ENCODE results near the gene CEMIP2. TPM values are rescaled to one million over a fixed set of nuclear protein-coding genes. Genes with fewer than 3 reads are reported as not detected.

The CEMIP2 gene
- total RNA-seq, 1 donor from 2014 or later = 58.1 TPM

DNA sequence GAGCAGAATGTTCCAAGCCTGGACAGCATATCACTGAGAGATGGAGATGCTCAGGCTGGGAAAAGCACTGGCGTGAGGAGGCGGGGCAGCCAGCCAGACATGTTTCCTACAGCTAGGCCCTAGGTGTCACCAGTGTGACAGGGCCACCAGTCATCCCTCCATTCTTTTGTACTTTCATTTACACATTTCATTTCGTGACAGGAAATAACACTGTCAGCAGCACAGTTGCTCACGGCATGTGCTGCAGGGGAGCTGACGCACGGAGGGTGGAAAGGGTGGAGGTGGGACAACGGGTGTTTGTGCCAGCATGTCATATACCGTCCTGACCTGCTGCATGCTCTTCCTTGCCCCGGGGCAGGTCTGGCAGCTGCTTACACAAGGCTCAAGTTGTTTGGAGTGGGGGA is 14.8 kb upstream of the CEMIP2 start:
- H3K36me3 Mint-ChIP-seq = no peaks in the 10 kb centered on the region
- peak overlapping the region; percentile 26 for H3K27ac Mint-ChIP-seq
- H3K4me1 Mint-ChIP-seq (ENCODE audit: unreplicated experiment) = no peaks in the 10 kb centered on the region
- no peak for DNase-seq (ENCODE audit: extremely low spot score, unreplicated experiment)
- TF ChIP-seq, protein P1, sequence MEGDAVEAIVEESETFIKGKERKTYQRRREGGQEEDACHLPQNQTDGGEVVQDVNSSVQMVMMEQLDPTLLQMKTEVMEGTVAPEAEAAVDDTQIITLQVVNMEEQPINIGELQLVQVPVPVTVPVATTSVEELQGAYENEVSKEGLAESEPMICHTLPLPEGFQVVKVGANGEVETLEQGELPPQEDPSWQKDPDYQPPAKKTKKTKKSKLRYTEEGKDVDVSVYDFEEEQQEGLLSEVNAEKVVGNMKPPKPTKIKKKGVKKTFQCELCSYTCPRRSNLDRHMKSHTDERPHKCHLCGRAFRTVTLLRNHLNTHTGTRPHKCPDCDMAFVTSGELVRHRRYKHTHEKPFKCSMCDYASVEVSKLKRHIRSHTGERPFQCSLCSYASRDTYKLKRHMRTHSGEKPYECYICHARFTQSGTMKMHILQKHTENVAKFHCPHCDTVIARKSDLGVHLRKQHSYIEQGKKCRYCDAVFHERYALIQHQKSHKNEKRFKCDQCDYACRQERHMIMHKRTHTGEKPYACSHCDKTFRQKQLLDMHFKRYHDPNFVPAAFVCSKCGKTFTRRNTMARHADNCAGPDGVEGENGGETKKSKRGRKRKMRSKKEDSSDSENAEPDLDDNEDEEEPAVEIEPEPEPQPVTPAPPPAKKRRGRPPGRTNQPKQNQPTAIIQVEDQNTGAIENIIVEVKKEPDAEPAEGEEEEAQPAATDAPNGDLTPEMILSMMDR (conservative IDR thresholded peaks at IDR 0.05) = no peak
- no peaks in the 10 kb centered on the region for H3K27me3 Mint-ChIP-seq
- no peaks in the 10 kb centered on the region for H3K9me3 Mint-ChIP-seq
- H3K4me3 Mint-ChIP-seq = peak overlapping the region; percentile 58

DNA sequence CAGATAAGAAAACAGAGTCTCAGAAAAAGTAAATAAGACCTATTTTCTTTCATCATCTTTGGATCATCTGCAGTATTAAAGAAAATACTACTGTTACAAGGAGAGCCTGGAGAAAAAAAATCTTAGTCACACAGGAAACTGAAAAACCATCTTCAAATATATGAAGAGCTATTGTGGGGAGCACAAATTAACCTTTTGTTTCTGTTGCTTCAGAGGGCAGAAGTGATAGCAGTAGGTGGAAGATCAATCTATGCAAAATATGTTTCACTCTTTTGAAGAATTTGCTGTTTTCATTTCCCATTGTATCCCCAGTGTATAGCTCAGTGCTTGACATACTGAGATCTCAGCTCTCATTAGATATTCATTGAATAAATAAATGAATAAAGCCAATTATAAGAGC is 13.1 kb upstream of the CEMIP2 start:
- Mint-ChIP-seq H3K27me3 (no peaks in the 10 kb centered on the region), H3K27ac (no peak overlapping the region), H3K36me3 (no peaks in the 10 kb centered on the region), H3K9me3 (no peaks in the 10 kb centered on the region), H3K4me3 (no peak overlapping the region), H3K4me1 (ENCODE audit: unreplicated experiment) (no peaks in the 10 kb centered on the region)
- DNase-seq (ENCODE audit: extremely low spot score, unreplicated experiment) = no peak
- TF ChIP-seq, protein P1 (conservative IDR thresholded peaks at IDR 0.05) = no peak

DNA sequence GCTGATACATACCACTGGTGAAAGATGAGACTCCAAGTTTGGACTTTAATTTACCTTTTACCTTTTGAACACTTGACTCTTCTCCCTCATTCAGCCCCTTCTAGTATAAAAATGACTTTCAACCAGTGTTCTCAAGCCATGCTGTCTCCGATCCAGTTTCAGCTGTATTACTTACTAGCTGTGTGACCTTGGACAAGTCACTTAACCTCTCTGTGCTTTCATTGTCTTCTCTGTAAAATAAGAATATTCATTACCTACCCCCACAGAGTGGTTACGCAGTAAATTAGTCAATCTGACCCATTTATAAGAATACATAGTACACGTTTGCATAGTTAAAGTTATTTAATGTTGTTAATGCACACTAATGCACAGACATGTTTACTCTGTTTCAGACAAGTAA is 12.6 kb upstream of the CEMIP2 start:
- Mint-ChIP-seq H3K27me3 (no peaks in the 10 kb centered on the region), H3K27ac (no peak overlapping the region), H3K36me3 (no peaks in the 10 kb centered on the region), H3K4me3 (no peak overlapping the region), H3K4me1 (ENCODE audit: unreplicated experiment) (no peaks in the 10 kb centered on the region), H3K9me3 (no peaks in the 10 kb centered on the region)
- no peak for DNase-seq (ENCODE audit: extremely low spot score, unreplicated experiment)
- TF ChIP-seq, protein P1 (conservative IDR thresholded peaks at IDR 0.05) = no peak

DNA sequence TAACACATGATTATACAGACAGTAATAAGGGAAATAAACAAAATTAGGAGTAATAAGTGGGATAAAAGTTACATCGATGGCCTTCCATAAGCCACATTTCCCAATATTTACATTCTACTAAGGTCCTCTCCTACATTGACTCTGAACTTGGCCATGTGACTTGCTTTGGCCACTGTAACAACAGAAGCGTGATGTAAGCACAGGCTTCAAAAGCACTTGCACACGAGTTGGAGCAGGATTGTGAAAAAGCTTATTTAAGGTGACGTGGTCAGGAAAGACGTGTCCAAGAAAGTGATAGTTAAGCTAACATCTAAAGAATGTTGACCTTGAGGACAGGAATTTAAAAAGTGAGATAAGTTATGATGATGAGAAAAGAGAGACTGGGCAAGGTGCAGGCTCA is 9.8 kb upstream of the CEMIP2 start:
- no peak overlapping the region for H3K4me3 Mint-ChIP-seq
- no peaks in the 10 kb centered on the region for H3K36me3 Mint-ChIP-seq
- H3K9me3 Mint-ChIP-seq = no peaks in the 10 kb centered on the region
- no peaks in the 10 kb centered on the region for H3K4me1 Mint-ChIP-seq (ENCODE audit: unreplicated experiment)
- H3K27ac Mint-ChIP-seq = no peak overlapping the region
- no peak for DNase-seq (ENCODE audit: extremely low spot score, unreplicated experiment)
- TF ChIP-seq, protein P1 (conservative IDR thresholded peaks at IDR 0.05) = no peak
- H3K27me3 Mint-ChIP-seq = no peaks in the 10 kb centered on the region

DNA sequence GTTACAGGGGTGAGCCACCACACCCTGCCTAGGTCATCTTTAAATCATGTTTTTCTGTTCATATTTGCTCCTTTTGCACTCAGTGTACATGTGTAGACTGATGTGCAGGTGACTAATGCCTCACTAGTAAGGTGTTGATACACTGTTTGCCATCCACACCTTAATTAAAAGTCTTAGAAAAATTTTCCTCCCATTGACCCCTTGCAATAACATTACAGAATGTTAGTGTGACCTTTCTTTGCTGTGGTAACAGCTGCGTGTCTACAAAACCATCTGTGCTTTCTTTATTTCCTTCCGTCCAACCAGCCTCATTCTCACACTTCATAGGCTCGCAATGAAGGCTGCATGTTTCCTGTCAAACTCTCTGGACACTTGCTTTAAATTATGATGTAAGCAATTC is 6.6 kb upstream of the CEMIP2 start:
- DNase-seq (ENCODE audit: extremely low spot score, unreplicated experiment) = no peak
- TF ChIP-seq, protein P1 (conservative IDR thresholded peaks at IDR 0.05) = no peak
- Mint-ChIP-seq H3K27ac (no peak overlapping the region), H3K4me1 (ENCODE audit: unreplicated experiment) (peaks cover 2% of the 10 kb centered on the region), H3K4me3 (no peak overlapping the region), H3K9me3 (no peaks in the 10 kb centered on the region), H3K36me3 (no peaks in the 10 kb centered on the region), H3K27me3 (peaks cover 6% of the 10 kb centered on the region)

DNA sequence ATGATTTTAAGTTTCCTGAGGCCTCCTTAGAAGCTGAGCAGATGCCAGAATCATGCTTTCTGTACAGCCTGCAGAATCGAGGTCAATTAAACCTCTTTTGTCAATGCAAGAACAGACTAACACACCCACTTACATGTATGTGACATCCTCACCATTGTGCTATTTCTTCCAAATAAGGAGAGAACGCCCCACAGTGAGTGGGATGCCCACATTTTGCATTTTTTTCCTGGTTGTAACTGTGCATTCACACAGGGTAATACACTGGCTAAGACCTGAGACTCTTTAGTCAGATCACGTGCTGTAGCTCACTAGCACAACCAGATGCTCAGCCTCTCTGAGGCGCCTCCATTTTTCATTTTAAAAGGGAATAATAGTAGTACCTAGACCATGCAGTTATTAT is 4.4 kb upstream of the CEMIP2 start:
- no peaks in the 10 kb centered on the region for H3K36me3 Mint-ChIP-seq
- H3K27ac Mint-ChIP-seq = no peak overlapping the region
- H3K4me1 Mint-ChIP-seq (ENCODE audit: unreplicated experiment) = peaks cover 5% of the 10 kb centered on the region
- H3K9me3 Mint-ChIP-seq = no peaks in the 10 kb centered on the region
- peaks cover 9% of the 10 kb centered on the region for H3K27me3 Mint-ChIP-seq
- TF ChIP-seq, protein P1 (conservative IDR thresholded peaks at IDR 0.05) = no peak
- H3K4me3 Mint-ChIP-seq = no peak overlapping the region
- DNase-seq (ENCODE audit: extremely low spot score, unreplicated experiment) = no peak

Measured in type B pancreatic cell (in vitro differentiated cells).